GM13976 (cell line): ENCODE data around the gene LRRC8E.

Experiments used
- DNase-seq: peaks from one replicate; pipeline ENCODE4 v3.0.0; 2012; ENCODE audit warnings: low spot score
- in situ Hi-C: fragments of 300-500 bp; cut with MboI; formaldehyde crosslinking; loops from one replicate; pipeline ENCODE4 v1.12.0; 2022; ENCODE audit warnings: low sequenced_read_pairs, mixed read lengths, inconsistent platforms; ENCODE audit not compliant: unreplicated experiment
- TF ChIP-seq, protein P1 (sequence below): IDR thresholded peaks from 2 replicates; pipeline ENCODE4 v1.5.1; 2012; ENCODE audit warnings: borderline replicate concordance, mild to moderate bottlenecking; ENCODE audit not compliant: insufficient read depth; ENCODE audit errors: extremely low read depth, missing control alignments, control extremely low read depth

LRRC8E gene

DNA sequence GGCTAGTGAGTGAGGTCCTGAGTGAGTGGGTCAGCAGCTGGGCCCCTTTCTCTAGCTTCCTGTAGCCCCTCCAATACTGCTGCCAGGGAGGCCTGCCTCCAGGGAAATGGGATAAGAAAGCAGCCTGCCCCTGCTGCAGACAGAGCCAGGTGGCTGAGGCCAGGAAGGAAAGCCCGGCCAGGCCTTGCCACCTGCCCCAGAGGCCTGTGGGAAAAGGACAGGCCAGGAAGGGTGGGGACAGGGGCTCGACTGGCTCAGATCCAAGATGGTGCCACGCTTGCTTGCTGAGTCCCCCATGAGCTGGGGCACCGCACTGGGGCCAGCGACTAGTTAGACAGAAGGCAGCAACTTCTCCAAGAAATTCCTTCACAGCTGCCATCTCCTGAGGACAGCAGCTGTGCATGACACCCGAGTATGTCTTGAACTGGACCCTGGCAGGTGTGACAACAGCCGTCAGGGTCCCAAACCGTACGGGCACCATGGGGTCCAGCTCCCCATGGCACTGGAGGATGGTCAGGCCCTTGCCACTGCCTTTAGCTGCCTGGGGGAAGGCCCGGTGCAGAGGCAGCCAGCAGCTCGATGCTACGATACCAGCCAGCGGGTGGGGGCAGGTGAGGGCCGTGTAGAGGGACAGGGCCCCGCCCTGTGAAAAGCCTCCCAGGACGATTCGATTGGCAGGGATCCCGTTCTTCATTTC lies 9.1 kb upstream of the LRRC8E start:
- in situ Hi-C loops: no loop called here
- TF ChIP-seq, protein P1, sequence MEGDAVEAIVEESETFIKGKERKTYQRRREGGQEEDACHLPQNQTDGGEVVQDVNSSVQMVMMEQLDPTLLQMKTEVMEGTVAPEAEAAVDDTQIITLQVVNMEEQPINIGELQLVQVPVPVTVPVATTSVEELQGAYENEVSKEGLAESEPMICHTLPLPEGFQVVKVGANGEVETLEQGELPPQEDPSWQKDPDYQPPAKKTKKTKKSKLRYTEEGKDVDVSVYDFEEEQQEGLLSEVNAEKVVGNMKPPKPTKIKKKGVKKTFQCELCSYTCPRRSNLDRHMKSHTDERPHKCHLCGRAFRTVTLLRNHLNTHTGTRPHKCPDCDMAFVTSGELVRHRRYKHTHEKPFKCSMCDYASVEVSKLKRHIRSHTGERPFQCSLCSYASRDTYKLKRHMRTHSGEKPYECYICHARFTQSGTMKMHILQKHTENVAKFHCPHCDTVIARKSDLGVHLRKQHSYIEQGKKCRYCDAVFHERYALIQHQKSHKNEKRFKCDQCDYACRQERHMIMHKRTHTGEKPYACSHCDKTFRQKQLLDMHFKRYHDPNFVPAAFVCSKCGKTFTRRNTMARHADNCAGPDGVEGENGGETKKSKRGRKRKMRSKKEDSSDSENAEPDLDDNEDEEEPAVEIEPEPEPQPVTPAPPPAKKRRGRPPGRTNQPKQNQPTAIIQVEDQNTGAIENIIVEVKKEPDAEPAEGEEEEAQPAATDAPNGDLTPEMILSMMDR: no peak

DNA sequence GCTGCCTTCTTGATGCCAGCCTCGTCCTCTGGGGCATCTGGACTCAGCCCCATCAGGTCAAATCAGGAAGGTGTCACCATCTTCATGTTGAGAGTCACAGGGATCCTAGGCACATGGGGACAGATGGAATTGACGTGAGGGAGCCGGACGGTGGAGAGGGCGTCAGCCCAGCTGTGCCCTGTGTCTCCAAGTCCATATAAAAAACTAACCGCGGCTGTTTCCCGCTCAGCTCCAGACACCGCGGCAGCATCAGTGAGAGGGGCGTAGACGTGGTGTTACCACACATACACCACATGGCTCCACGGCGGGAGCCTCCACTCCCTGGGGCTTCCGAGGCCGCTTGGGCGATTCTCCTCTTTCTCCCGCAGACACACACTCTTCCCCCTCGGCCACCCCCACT lies 8.5 kb upstream of the LRRC8E start:
- in situ Hi-C loops: no loop called here
- DNase-seq: no peak
- TF ChIP-seq, protein P1: no peak

More for the DNA sequence above, 9.1 kb upstream of the LRRC8E start:
- no peak for DNase-seq

DNA sequence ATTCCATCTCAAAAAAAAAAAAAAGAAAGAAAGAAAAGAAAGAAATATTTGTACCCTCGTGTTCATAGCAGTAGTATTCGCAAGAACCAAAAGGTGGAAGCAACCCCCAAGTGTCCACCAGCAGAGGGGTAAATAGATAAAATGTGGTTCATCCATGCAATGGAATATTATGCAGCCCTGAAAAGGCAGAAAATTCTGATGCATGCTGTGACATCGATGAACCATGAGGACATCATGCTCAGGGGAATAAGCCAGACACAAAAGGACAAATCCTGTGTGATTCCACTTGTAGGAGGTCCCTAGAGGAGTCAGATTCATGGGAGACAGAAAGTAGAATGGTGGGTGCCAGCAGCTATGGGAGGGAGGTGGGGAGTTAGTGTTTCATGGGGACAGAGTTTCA lies 6.4 kb upstream of the LRRC8E start:
- no peak for DNase-seq
- TF ChIP-seq, protein P1: no peak
- in situ Hi-C loops: no loop called here

DNA sequence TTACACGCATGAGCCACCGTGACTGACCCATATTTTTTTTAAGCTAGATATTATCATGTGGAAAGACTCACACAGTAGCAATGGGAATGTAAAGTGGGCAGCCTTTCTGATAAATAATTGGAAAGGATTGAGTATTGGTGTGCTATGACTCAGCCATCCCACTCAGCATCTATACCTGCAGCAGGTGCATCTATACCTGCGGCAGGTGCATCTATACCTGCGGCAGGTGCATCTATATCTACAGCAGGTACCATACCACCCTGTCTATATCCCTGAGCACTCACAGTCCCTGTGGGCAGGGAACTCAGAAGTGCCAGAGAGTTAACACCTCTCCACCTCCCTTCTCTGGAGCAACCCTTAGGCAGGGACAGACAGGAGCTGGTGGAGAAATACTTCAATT lies 5.2 kb upstream of the LRRC8E start:
- in situ Hi-C loops: no loop called here
- no peak for DNase-seq
- TF ChIP-seq, protein P1: no peak

DNA sequence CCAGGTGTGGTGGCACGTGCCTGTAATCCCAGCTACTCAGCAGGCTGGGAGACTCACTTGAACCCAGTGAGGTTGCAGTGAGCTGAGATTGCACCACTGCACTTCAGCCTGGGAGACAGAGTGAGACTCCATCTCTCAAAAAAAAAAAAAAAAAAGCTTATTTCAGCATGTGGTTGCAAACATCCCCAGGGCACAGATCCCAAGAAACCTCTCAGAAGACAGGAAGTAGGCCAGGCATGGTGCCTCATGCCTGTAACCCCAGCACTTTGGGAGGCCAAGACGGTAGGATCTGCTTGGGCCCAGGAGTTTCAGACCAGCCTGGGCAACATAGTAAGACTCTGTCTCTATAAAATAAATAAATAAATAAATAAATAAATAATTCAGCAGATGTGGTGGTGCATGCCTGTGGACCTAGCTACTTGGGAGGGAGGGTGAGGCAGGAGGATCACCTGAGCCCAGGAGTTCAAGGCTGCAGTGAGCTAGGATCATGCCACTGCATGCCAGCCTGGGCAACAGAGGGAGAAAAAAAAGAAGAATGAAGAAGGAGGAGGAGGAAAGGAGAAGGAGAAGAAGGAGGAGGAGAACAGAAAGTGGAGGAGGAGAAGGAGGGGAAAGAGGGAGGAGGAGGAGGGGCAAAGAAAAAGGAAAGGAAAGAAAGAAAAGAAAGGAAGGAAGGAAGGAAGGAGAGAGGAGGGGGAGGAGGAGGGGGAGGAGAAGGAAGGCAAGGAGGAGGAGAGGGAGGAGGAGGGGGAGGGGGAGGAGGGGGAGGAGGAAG lies 4.3 kb upstream of the LRRC8E start:
- TF ChIP-seq, protein P1: no peak
- DNase-seq: no peak
- in situ Hi-C loops: no loop called here

DNA sequence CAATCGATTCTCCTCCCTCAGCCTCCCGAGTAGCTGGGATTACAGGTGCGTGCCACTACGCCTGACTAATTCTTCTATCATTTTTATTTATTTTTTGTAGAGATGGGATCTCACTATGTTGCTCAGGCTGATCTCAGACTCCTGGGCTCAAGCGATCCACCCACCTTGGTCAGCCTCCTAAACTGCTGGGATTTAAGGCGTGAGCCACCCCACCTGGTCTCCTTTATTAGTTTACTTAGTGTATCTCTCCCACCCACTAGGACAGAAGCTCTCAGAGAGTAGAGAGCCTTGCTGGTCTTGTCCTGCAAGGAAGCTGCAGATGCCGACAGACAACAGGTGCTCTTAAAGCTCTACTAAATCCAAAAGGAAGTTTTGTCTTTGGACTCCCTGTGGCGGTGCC lies 2.5 kb upstream of the LRRC8E start:
- DNase-seq: no peak

More for the DNA sequence above, 2.5 kb upstream of the LRRC8E start:
- TF ChIP-seq, protein P1: no peak
- in situ Hi-C loops: no loop called here
